Gastrocnemius medialis (tissue), 4 donors: Measurements from ENCODE around the gene PAFAH2. TPM values are rescaled to one million over a fixed set of nuclear protein-coding genes. Genes with fewer than 3 reads are reported as not detected.

Experiments used
- ATAC-seq, 2 donors: fragments of 150-250 bp; one replicate each; pipeline ENCODE4 v1.9.1; 2016
- DNase-seq, 2 donors: peaks; one replicate each; pipeline ENCODE4 v3.0.0-alpha.2; 2019
- H3K27ac ChIP-seq, 4 donors: fragments of 200-600 bp; sonication (generic); 1 replicate in 1 of 4; 2 replicates in 3 of 4; pipeline ENCODE4 v1.5.1; 2016 to 2018; ENCODE audit warnings: mild to moderate bottlenecking in 2 of 4, moderate library complexity in 1 of 4
- H3K27me3 ChIP-seq, 3 donors: fragments of 200-600 bp; sonication (generic) in 2 of 3; 1 replicate in 1 of 3; 2 replicates in 2 of 3; pipeline versions ENCODE4 v1.5.1 to v1.6.0; 2016 to 2019; ENCODE audit warnings: mild to moderate bottlenecking in 1 of 3, moderate library complexity in 1 of 3
- H3K36me3 ChIP-seq, 2 donors: fragments of 200-600 bp; sonication (generic) in 1 of 2; one replicate each; pipeline ENCODE4 v1.5.1; 2017 to 2018
- H3K4me1 ChIP-seq, 2 donors: fragments of 200-600 bp; sonication (generic) in 1 of 2; one replicate each; pipeline ENCODE4 v1.5.1; 2016 to 2017; ENCODE audit warnings: mild to moderate bottlenecking in 2 of 2
- H3K4me3 ChIP-seq, 4 donors: fragments of 200-600 bp; sonication (generic) in 3 of 4; 1 replicate in 1 of 4; 2 replicates in 3 of 4; pipeline ENCODE4 v1.5.1; 2016 to 2019; ENCODE audit warnings: mild to moderate bottlenecking in 2 of 4
- H3K9me3 ChIP-seq, 3 donors: fragments of 200-600 bp; sonication (generic) in 2 of 3; 1 replicate in 1 of 3; 2 replicates in 2 of 3; pipeline ENCODE4 v1.5.1; 2016 to 2019
- CTCF ChIP-seq, 5 experiments: fragments of 450-650 bp in 3 of 5; fragments of 200-600 bp in 2 of 5; sonication (generic) in 2 of 5; IDR thresholded peaks in 4 of 5; conservative IDR thresholded peaks in 1 of 5; 1 replicate in 4 of 5; 2 replicates in 1 of 5; pipeline ENCODE4 v1.5.1; 2016 to 2019; ENCODE audit warnings: antibody characterized with exemption in 5 of 5, mild to moderate bottlenecking in 3 of 5, moderate library complexity in 3 of 5
- POLR2A ChIP-seq, 2 donors: fragments of 450-650 bp; IDR thresholded peaks; one replicate each; pipeline ENCODE4 v1.6.1; 2017; ENCODE audit warnings: antibody characterized with exemption in 2 of 2, mild to moderate bottlenecking in 2 of 2, moderate library complexity in 2 of 2
- in situ Hi-C, 4 donors: fragments of 200-750 bp; cut with MboI; loops; one replicate each; pipeline versions ENCODE4 v1.15.0 to v1.8.0; 2017; ENCODE audit warnings: low sequenced_read_pairs in 4 of 4
- intact Hi-C: fragments of 100-400 bp; cut with DNase I; formaldehyde crosslinking; loops from one replicate; pipeline ENCODE4 v1.15.1; 2023; ENCODE audit warnings: low total_unique reads
- total RNA-seq, 4 donors: library from RNA; depleted of rRNA; stranded (reverse); fragments of >200 nt; gene quantifications; one replicate each; pipeline versions ENCODE4 v1.1.0 to v1.2.3, GENCODE V29; 2016

Gene PAFAH2
- total RNA-seq, 4 donors from 2014 or later: 9.0 to 35.5 (median 16.1) TPM

- intact Hi-C loops: no loop called here
- H3K36me3 ChIP-seq: peaks cover 0 to 23% of the 10 kb centered on the region in 2 donors
Observed at GRCh38 chr1:25955553-25955952, 42.3 kb downstream of the PAFAH2 start.

GRCh38 chr1:25954282-25954938, 43.5 kb downstream of the PAFAH2 start:
- ATAC-seq (no peak), DNase-seq (no peak)
- TF ChIP-seq POLR2A (IDR thresholded peaks at IDR 0.05) (no peak), CTCF (IDR thresholded peaks at IDR 0.05 in 4 of 5, conservative IDR thresholded peaks at IDR 0.05 in 1 of 5) (no peak)
- Histone ChIP-seq H3K27me3 (no peaks in the 10 kb centered on the region), H3K9me3 (no peaks in the 10 kb centered on the region), H3K27ac (no peak overlapping the region), H3K4me3 (no peak overlapping the region), H3K4me1 (no peaks in the 10 kb centered on the region), H3K36me3 (peaks cover 0 to 12% of the 10 kb centered on the region in 2 donors)
- in situ Hi-C loops (no loop called here), intact Hi-C loops (no loop called here)

More at GRCh38 chr1:25955553-25955952, 42.3 kb downstream of the PAFAH2 start:
- in situ Hi-C loops: no loop called here
- ATAC-seq: no peak
- no peak for DNase-seq
- no peak for TF ChIP-seq POLR2A (IDR thresholded peaks at IDR 0.05)
- TF ChIP-seq CTCF (IDR thresholded peaks at IDR 0.05 in 4 of 5, conservative IDR thresholded peaks at IDR 0.05 in 1 of 5): no peak
- Histone ChIP-seq H3K27me3 (no peaks in the 10 kb centered on the region), H3K27ac (no peak overlapping the region), H3K9me3 (no peaks in the 10 kb centered on the region), H3K4me1 (no peaks in the 10 kb centered on the region), H3K4me3 (no peak overlapping the region)

GRCh38 chr1:25952841-25953401, 44.9 kb downstream of the PAFAH2 start:
- H3K27me3 ChIP-seq: no peaks in the 10 kb centered on the region
- TF ChIP-seq CTCF (IDR thresholded peaks at IDR 0.05 in 4 of 5, conservative IDR thresholded peaks at IDR 0.05 in 1 of 5) (no peak), POLR2A (IDR thresholded peaks at IDR 0.05) (no peak)
- DNase-seq: no peak
- no peak for ATAC-seq
- no peak overlapping the region for H3K4me3 ChIP-seq
- intact Hi-C loops (no loop called here), in situ Hi-C loops (no loop called here)
- H3K4me1 ChIP-seq: no peaks in the 10 kb centered on the region
- H3K27ac ChIP-seq: no peak overlapping the region
- H3K9me3 ChIP-seq: no peaks in the 10 kb centered on the region
- H3K36me3 ChIP-seq: no peaks in the 10 kb centered on the region

GRCh38 chr1:25948641-25949040, 49.2 kb downstream of the PAFAH2 start:
- in situ Hi-C loops (no loop called here), intact Hi-C loops (no loop called here)
- Histone ChIP-seq H3K27me3 (no peaks in the 10 kb centered on the region), H3K9me3 (no peaks in the 10 kb centered on the region), H3K27ac (no peak overlapping the region), H3K4me3 (no peak overlapping the region), H3K36me3 (no peaks in the 10 kb centered on the region), H3K4me1 (no peaks in the 10 kb centered on the region)
- DNase-seq: no peak
- TF ChIP-seq POLR2A (IDR thresholded peaks at IDR 0.05) (no peak), CTCF (IDR thresholded peaks at IDR 0.05 in 4 of 5, conservative IDR thresholded peaks at IDR 0.05 in 1 of 5) (no peak)
- no peak for ATAC-seq
